ENCODE results near the gene HDAC4.

Gene HDAC4

DNA sequence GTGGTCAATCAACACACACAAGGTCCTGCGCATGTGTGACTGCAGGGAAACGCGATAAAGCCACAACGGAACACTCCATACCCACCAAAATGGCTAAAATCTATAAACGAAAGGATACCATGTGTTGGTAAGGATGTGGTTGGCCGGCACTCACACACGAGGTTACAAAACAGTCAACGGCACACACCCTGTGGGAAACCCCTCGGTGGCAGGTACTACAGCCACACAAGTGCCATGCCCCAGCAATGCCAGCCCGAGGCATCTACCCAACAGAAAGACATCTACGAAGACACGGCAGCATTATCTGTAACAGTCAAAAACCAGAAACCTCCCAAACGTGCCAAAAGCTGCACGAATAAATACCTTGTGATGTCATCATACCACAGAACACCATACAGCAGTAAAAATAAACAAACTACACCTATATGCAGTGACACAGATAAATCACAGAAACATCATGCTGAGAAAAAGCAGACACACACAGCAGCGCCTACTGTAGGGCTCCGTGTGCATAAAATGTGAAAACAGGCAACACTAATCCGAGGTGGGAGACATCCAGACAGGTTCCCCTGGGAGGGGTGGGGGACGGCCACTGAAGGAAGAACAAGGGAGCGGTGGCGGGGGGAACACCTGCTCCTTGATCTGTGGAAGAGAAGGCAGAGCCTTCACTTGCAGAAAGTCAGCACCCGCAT, 36.7 kb downstream of the HDAC4 start:
- peaks cover 25% of the 10 kb centered on the region for H3K4me1 Mint-ChIP-seq (ENCODE audit: low read depth)
- H3K9me3 Mint-ChIP-seq (ENCODE audit: low read depth), result no peaks in the 10 kb centered on the region
- no peaks in the 10 kb centered on the region for H3K27me3 Mint-ChIP-seq
- H3K4me3 Mint-ChIP-seq, result no peak overlapping the region
- no peaks in the 10 kb centered on the region for H3K36me3 Mint-ChIP-seq
- H3K27ac Mint-ChIP-seq, result no peak overlapping the region

DNA sequence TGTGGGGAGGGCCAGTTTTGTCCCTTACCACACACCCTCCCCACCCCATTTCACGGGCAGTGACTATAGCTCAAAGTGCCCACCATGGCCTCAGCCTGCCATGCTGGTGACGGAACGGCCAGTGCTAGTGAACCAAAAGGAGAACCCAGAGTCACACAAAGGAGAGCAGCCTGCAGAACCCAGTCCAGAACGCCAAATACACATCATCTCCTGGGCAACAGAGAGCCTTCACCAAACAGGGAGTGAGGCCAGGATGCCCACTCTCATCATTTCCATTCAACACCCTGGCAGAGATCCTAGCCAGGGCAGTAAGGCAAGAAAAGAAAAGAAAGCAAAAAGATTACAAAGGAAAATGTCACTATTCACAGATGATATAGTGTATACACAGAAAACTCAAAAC, 38.3 kb downstream of the HDAC4 start:
- Mint-ChIP-seq H3K9me3 (ENCODE audit: low read depth) (no peaks in the 10 kb centered on the region), H3K27me3 (no peaks in the 10 kb centered on the region), H3K4me1 (ENCODE audit: low read depth) (peaks cover 27% of the 10 kb centered on the region), H3K4me3 (no peak overlapping the region), H3K27ac (no peak overlapping the region), H3K36me3 (peaks cover 2% of the 10 kb centered on the region)

DNA sequence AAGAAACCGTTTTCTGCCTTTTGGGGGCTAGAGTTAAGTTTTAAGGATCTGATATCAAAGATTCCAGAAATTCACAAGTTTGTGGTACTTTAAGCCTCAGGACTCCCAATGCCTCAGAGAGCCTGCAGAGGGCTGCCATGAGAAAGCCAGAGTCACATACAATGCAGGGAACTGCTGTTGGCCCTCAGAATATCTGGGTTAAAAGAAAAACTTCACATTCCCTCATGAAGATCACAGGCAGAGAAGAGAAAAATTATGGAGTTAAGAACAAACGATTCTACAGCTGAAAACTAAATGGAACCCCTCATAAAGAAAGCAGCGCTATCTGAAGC, 39.5 kb downstream of the HDAC4 start:
- H3K4me3 Mint-ChIP-seq, result no peak overlapping the region
- H3K9me3 Mint-ChIP-seq (ENCODE audit: low read depth), result no peaks in the 10 kb centered on the region
- H3K4me1 Mint-ChIP-seq (ENCODE audit: low read depth), result peaks cover 27% of the 10 kb centered on the region
- no peak overlapping the region for H3K27ac Mint-ChIP-seq
- H3K36me3 Mint-ChIP-seq, result peaks cover 2% of the 10 kb centered on the region
- H3K27me3 Mint-ChIP-seq, result no peaks in the 10 kb centered on the region

DNA sequence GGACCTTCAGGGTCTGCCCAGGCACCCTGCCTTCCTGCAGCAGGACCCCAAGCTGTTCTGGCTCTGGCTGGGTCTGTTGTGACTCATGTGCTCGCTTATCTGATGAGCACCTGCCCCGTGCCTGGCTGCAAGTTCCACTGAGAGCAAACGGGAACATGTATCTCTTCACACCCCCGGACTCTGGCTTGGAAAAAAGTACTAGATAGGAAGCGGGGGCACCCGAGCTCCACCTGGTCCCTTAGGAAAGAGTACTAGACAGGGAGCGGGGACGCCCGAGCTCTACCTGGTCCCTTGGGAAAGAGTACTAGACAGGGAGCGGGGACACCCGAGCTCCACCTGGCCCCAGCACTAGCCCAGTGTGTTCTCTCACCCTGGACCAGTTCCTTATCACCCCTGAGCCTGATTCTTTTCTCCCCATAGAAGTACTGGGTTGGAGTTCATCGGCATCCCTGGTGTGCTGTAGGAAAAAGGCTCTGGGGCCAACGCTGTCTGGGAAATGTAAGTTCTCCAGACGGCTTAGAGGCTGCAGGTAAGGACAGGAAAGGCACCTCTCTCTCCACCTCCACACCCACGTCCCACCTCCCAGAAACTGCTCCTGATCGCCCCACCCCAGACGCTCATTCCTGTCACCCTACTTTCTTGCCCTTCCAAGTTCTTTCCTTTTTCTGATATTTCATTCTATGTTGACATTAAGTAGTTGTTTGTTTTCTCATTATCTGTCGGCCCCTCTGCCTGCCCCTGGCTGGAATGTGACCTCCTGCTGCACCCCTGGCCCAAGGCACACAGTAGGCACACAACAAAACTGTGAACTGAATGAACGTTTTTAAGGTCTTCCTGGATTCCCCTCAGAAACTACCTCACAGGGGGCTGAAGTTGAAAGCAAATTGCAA, 40.2 kb downstream of the HDAC4 start:
- Mint-ChIP-seq H3K4me3 (no peak overlapping the region), H3K27me3 (no peaks in the 10 kb centered on the region), H3K9me3 (ENCODE audit: low read depth) (peaks cover under 1% of the 10 kb centered on the region), H3K4me1 (ENCODE audit: low read depth) (peaks cover 30% of the 10 kb centered on the region), H3K36me3 (peaks cover 5% of the 10 kb centered on the region), H3K27ac (no peak overlapping the region)

DNA sequence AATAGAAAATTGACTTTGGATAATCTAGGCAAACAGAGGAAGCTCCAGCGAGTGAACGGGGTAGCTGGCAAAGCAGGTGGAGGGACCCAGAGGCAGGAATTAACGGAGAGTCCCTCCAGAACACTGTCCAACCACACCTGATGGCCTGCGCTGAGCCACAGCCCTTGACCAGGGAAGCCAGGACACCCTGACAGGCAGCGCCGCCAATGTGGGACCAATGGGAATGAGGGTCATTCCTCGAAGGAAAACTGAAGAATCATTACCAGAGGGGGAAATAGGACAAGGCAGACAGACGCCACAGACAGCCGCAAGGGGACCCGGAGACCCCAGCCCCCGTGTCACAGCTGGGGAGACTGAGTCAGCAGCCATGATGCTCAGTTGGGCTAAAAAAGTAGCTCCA, 40.8 kb downstream of the HDAC4 start:
- Mint-ChIP-seq H3K4me3 (no peak overlapping the region), H3K4me1 (ENCODE audit: low read depth) (peaks cover 32% of the 10 kb centered on the region), H3K27ac (no peak overlapping the region), H3K27me3 (no peaks in the 10 kb centered on the region), H3K36me3 (peaks cover 10% of the 10 kb centered on the region), H3K9me3 (ENCODE audit: low read depth) (peaks cover 7% of the 10 kb centered on the region)

DNA sequence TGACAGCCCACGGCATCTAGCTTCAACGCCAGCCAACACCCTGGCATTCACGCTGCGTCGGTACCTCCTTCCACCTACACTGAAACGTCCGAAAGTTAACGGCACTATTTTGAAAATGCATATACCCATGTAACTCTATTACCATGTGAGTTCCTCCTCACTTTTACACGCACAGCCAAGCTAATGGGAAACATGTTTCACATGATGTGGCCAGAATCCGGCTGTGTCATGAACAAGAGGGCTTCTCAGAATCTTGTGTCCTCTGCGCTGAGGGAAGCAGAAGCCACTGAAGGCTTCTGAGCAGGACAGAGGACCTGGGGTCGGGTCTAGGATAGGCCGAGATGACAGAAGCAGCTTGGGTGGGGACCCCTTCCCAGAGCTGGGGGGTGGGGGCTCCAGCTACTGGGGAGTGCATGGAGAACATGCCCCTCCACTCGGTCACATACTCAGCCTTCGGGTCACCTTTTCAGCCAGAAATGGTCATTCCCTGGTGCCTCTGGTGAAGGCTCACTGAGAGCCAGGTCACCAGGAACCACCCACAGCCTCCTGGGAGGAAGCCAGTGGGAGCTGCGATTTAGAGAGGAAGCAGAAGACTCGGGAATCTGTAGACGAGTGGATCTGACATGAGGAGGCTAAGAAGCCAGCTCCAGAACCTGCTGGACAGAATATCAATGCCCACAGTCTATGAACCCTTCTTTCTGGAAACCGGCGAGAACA, 41.5 kb downstream of the HDAC4 start:
- peaks cover 16% of the 10 kb centered on the region for H3K36me3 Mint-ChIP-seq
- H3K4me1 Mint-ChIP-seq (ENCODE audit: low read depth), result peaks cover 29% of the 10 kb centered on the region
- H3K4me3 Mint-ChIP-seq, result no peak overlapping the region
- H3K27me3 Mint-ChIP-seq, result no peaks in the 10 kb centered on the region
- no peak overlapping the region for H3K27ac Mint-ChIP-seq
- peaks cover 11% of the 10 kb centered on the region for H3K9me3 Mint-ChIP-seq (ENCODE audit: low read depth)

DNA sequence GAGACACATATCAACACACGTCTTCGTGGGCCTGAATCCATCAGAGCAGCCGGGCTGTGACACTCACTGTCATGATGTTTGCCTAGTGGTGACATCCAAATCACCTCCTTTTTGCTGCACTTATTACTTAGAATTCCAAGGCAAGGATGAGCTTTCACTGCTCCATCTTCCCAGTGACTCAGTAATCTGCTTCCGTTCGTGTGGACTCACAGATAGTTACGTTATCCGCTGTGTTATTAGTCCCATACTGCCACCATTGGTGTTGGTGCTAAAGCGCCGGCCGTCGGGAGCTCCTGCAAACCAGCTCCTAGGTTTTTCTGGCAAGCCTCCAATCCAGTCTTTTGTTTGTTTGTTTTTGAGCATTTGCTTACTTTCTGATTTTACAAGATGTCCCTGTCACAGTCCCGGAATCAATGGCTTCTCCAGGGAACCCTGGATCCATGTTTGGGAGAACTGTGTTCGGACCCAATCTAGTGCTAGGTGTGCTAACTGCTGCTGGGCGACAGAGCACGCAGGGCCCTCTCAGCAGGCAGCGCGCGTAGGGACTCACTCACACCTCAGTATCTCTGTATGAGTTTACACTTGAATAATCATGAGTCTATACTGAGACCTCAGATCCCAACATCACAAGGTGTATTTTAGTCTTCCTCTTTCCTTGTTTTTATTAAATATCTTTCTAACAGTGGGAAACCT, 42.6 kb downstream of the HDAC4 start:
- Mint-ChIP-seq H3K27ac (no peak overlapping the region), H3K4me3 (no peak overlapping the region), H3K27me3 (no peaks in the 10 kb centered on the region), H3K4me1 (ENCODE audit: low read depth) (peaks cover 18% of the 10 kb centered on the region), H3K36me3 (peaks cover 16% of the 10 kb centered on the region), H3K9me3 (ENCODE audit: low read depth) (peaks cover 11% of the 10 kb centered on the region)

DNA sequence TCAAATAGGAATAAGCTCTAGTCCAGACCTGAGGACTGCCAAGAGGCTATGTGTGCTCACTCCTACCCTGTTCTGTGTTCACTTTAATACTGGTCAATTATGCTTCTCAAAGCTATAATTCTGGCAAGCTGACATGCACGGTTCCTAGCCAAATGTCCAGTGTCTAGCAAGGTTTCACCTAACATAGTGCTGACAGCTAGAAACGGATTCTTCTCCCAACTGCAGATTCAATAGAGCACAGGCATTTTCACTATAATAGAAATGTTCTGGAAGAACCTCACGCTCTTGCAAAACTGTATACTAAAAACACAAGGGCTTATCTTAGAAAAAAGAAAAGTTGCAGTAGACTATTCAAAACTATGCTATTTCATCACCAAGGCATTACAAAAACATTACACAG, 45.1 kb downstream of the HDAC4 start:
- Mint-ChIP-seq H3K9me3 (ENCODE audit: low read depth) (peaks cover 11% of the 10 kb centered on the region), H3K4me1 (ENCODE audit: low read depth) (peaks cover 10% of the 10 kb centered on the region), H3K27ac (no peak overlapping the region), H3K27me3 (no peaks in the 10 kb centered on the region), H3K4me3 (no peak overlapping the region), H3K36me3 (peaks cover 16% of the 10 kb centered on the region)

DNA sequence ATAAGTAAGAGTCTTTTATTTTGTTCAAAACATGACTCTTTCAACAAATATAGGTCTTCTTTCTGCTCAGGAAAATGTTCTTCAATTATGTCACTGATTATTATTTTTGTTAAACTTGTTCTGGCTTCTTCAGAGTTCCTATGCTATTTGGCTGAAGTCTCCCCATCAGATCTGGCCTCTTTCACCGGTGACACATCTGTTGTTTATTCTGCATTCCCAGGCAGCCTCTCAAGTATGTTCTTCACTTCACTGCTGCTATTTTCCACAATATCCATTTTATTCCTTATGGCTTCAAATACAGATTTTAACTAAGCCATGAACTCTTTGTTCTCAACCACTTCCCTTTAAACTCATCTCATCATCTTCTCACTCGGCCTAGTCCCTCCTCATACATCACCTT, 45.7 kb downstream of the HDAC4 start:
- Mint-ChIP-seq H3K9me3 (ENCODE audit: low read depth) (peaks cover 11% of the 10 kb centered on the region), H3K27ac (no peak overlapping the region), H3K4me1 (ENCODE audit: low read depth) (peaks cover 10% of the 10 kb centered on the region), H3K4me3 (no peak overlapping the region), H3K36me3 (peaks cover 16% of the 10 kb centered on the region), H3K27me3 (no peaks in the 10 kb centered on the region)

DNA sequence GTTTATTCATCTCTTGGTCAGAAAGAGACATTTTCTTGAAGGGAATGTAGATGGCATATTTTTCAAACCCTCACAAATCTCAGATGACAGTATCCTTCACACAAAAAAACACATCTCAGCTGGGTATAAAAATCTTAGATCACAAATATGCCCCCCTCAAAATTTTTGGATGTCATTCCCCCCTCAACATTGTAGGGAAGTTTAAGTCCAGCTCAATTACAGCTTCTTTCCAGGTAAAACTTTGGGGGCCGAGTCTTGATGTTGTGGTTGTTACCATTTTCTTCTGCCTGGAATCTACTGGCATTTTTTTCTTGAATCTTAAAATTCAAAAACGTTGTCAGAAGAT, 46.1 kb downstream of the HDAC4 start:
- Mint-ChIP-seq H3K36me3 (peaks cover 16% of the 10 kb centered on the region), H3K27ac (no peak overlapping the region), H3K4me3 (no peak overlapping the region), H3K27me3 (no peaks in the 10 kb centered on the region), H3K9me3 (ENCODE audit: low read depth) (peaks cover 11% of the 10 kb centered on the region), H3K4me1 (ENCODE audit: low read depth) (peaks cover 9% of the 10 kb centered on the region)

DNA sequence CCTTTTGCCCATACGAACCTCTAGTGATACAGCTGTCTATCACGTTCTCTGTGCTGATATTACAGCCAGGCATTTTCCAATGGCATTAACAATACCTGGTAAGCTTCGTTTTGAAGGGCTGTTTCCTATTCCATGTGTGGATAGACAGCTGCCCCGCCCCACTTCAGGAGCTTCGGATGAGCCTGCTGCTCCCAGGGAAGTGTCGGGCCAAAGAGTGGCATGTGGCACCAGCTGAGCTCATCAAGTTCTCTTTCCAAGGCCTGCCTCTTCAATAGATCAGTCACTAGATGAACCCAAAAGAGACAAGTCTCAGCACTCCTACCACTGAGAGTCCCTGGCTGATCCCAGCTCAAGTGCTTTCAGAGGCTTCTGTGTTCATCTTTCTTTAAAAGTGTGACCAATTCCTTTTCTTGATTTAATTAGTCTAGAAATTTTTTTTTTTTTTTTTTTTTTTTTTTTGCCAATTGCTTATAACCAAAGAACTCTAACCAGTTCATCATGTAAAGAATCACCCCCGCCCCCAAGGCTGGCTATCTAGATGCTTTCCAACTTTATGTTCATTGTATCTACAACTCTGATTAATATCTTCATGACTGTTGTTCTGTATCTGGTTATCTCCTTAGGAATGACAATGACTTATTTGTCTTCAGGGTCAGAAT, 46.6 kb downstream of the HDAC4 start:
- Mint-ChIP-seq H3K4me1 (ENCODE audit: low read depth) (peaks cover 7% of the 10 kb centered on the region), H3K9me3 (ENCODE audit: low read depth) (peaks cover 11% of the 10 kb centered on the region), H3K27ac (no peak overlapping the region), H3K36me3 (peaks cover 16% of the 10 kb centered on the region), H3K4me3 (no peak overlapping the region), H3K27me3 (no peaks in the 10 kb centered on the region)

DNA sequence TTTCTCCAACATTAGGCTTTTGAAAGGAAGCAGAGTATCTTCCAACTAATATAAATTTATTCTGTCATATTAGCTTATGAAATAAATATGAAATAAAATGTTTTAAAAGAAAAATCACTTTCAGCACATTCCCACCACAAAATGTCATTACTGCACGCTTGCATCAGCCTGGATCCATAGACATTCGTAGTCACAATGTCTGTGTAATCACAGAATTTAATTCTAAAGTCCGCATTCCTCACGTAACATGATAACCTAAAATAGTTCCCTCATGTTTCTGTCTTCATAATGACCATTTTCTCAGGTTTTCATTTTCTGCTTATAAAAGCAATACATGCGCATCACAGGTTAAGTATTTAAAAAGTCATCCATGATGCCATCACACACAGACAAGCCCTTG, 47.1 kb downstream of the HDAC4 start:
- peaks cover 7% of the 10 kb centered on the region for H3K4me1 Mint-ChIP-seq (ENCODE audit: low read depth)
- H3K36me3 Mint-ChIP-seq, result peaks cover 16% of the 10 kb centered on the region
- no peaks in the 10 kb centered on the region for H3K27me3 Mint-ChIP-seq
- H3K9me3 Mint-ChIP-seq (ENCODE audit: low read depth), result peaks cover 11% of the 10 kb centered on the region
- H3K4me3 Mint-ChIP-seq, result no peak overlapping the region
- no peak overlapping the region for H3K27ac Mint-ChIP-seq

DNA sequence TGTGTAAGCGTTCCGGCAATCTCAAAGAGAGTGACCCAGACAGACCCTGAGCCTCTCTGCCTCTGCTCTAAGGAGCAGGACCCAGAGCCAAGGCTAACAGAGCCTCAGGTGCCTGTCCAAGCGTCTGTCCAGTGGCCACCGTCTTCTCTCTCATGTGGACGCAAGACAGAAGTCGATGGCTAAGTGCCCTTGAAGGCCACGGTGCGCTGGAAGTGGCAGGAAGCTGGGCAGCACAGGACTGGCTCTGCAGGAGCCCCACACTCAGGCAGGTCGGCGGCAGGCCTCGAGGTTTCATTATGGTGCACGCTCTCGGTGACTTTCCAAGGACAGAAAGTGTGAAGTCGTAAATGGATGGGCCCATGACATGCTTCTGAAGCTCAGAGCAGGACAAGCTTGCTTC, 49.1 kb downstream of the HDAC4 start:
- peaks cover 5% of the 10 kb centered on the region for H3K4me1 Mint-ChIP-seq (ENCODE audit: low read depth)
- no peaks in the 10 kb centered on the region for H3K27me3 Mint-ChIP-seq
- peaks cover 14% of the 10 kb centered on the region for H3K36me3 Mint-ChIP-seq
- peaks cover 11% of the 10 kb centered on the region for H3K9me3 Mint-ChIP-seq (ENCODE audit: low read depth)
- no peak overlapping the region for H3K27ac Mint-ChIP-seq
- H3K4me3 Mint-ChIP-seq, result no peak overlapping the region

DNA sequence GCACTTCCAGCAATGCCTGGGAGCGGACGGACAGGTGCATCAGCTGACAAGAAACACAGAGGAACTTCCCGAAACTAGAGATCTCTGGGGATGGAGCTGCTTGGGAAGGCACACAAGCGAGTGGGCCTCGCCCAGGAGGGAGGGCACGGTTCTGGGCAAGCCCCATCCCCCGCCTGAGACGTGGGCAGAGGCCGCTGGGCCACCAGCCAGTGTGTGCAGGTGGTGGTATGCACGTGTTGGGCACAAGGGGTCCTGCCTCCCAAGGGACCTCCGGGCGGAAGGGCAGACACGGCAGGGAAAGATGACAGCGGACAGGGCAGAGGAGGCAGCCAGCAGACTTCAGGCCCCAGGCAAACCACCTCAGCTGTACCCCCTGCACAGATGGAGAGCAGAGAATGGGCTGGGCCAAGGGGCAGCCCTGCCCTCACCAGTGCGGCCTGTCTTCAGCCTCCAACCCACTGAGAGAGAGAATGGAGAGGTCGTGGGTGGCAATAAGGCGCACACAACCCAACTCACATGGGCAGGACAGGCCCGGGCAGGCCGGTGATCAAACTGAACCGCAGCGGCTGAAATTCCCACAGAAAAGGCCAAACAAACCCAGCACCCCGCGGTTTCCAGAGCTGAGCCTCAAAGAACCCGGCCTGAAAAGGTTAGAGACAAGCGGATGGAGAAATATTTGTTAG, 51.2 kb downstream of the HDAC4 start:
- H3K4me3 Mint-ChIP-seq, result no peak overlapping the region
- no peaks in the 10 kb centered on the region for H3K4me1 Mint-ChIP-seq (ENCODE audit: low read depth)
- H3K27me3 Mint-ChIP-seq, result no peaks in the 10 kb centered on the region
- H3K27ac Mint-ChIP-seq, result no peak overlapping the region
- peaks cover 2% of the 10 kb centered on the region for H3K36me3 Mint-ChIP-seq
- H3K9me3 Mint-ChIP-seq (ENCODE audit: low read depth), result peaks cover 1% of the 10 kb centered on the region
